Tibial artery (tissue), 4 donors: Measurements from ENCODE around the gene SLC37A1.

Experiments
- DNase-seq, 2 donors: peaks; one replicate each; pipeline ENCODE4 v3.0.0-alpha.2; 2019
- H3K27ac ChIP-seq, 2 donors: fragments of 200-600 bp; sonication (generic) in 1 of 2; 1 replicate in 1 of 2; 2 replicates in 1 of 2; pipeline ENCODE4 v1.5.1; 2018 to 2019; ENCODE audit warnings: mild to moderate bottlenecking in 1 of 2
- H3K27me3 ChIP-seq, 2 donors: fragments of 200-600 bp; sonication (generic) in 1 of 2; one replicate each; pipeline versions ENCODE4 v1.5.1 to v1.6.0; 2016 to 2019
- H3K36me3 ChIP-seq, 3 donors: fragments of 200-600 bp; sonication (generic) in 2 of 3; one replicate each; pipeline ENCODE4 v1.5.1; 2016 to 2019; ENCODE audit warnings: mild to moderate bottlenecking in 2 of 3
- H3K4me1 ChIP-seq, 4 donors: fragments of 200-600 bp; sonication (generic) in 2 of 4; 1 replicate in 3 of 4; 2 replicates in 1 of 4; pipeline ENCODE4 v1.5.1; 2016 to 2019
- H3K4me3 ChIP-seq, 2 donors: fragments of 200-600 bp; sonication (generic) in 1 of 2; 1 replicate in 1 of 2; 2 replicates in 1 of 2; pipeline ENCODE4 v1.5.1; 2018 to 2019; ENCODE audit warnings: mild to moderate bottlenecking in 2 of 2
- H3K9me3 ChIP-seq, 3 donors: fragments of 200-600 bp; sonication (generic) in 1 of 3; one replicate each; pipeline ENCODE4 v1.5.1; 2016 to 2019
- intact Hi-C: fragments of 100-400 bp; cut with DNase I; formaldehyde crosslinking; loops from one replicate; pipeline ENCODE4 v1.15.0; 2023; ENCODE audit warnings: low total_unique reads
- TF ChIP-seq, protein P1 (sequence below), 2 experiments: fragments of 200-600 bp in 1 of 2; fragments of 450-650 bp in 1 of 2; IDR thresholded peaks; one replicate each; pipeline ENCODE4 v1.5.1; 2017 to 2019; ENCODE audit warnings: antibody characterized with exemption in 2 of 2, mild to moderate bottlenecking in 1 of 2, moderate library complexity in 1 of 2

The SLC37A1 gene

DNA sequence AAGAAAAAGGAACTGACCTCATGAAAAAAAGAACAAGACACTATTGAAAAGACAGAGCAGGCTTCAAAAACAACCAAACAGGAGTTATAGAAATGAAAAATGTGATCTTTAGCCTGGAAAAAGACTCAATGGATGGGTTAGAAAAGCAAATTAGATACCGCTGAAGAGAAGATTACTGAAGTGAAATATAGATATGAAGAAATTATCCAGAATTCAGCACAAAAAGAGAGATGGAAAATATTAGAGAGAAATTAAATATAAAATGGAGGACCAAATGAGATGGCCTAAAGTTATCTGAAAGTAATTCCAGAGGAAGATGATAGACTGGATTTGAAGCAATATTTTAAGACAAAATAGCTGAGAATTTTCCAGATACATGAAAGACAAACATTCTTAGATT is 63.0 kb downstream of the SLC37A1 start:
- Histone ChIP-seq H3K27me3 (no peaks in the 10 kb centered on the region), H3K4me3 (no peak overlapping the region), H3K9me3 (peaks cover 0 to 5% (median 0%) of the 10 kb centered on the region in 3 donors), H3K36me3 (peaks cover 26 to 88% (median 35%) of the 10 kb centered on the region in 3 donors), H3K27ac (no peak overlapping the region), H3K4me1 (no peaks in the 10 kb centered on the region)
- intact Hi-C loops: no loop called here
- TF ChIP-seq, protein P1, sequence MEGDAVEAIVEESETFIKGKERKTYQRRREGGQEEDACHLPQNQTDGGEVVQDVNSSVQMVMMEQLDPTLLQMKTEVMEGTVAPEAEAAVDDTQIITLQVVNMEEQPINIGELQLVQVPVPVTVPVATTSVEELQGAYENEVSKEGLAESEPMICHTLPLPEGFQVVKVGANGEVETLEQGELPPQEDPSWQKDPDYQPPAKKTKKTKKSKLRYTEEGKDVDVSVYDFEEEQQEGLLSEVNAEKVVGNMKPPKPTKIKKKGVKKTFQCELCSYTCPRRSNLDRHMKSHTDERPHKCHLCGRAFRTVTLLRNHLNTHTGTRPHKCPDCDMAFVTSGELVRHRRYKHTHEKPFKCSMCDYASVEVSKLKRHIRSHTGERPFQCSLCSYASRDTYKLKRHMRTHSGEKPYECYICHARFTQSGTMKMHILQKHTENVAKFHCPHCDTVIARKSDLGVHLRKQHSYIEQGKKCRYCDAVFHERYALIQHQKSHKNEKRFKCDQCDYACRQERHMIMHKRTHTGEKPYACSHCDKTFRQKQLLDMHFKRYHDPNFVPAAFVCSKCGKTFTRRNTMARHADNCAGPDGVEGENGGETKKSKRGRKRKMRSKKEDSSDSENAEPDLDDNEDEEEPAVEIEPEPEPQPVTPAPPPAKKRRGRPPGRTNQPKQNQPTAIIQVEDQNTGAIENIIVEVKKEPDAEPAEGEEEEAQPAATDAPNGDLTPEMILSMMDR (IDR thresholded peaks at IDR 0.05): no peak
- no peak for DNase-seq

DNA sequence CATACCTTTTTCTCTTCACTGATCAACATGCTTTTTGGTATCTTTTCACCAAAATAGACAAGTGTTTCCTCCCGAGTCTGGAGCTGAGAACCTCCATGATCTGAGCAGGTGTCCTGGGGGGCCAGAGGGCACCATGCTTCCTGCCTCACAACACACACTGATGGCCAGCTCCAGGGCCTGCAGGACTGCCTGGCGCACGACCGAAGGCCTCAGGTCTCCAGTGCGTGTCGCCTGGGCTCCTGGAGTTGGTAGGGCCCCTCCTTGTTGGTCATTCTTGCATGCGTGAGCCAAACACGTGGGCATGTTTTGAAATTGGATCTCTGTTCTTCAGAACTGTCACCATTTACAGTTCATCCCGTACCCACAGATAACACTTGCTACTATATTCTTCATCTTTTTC is 64.4 kb downstream of the SLC37A1 start:
- Histone ChIP-seq H3K4me3 (no peak overlapping the region), H3K9me3 (peaks cover 0 to 5% (median 0%) of the 10 kb centered on the region in 3 donors), H3K27me3 (no peaks in the 10 kb centered on the region), H3K36me3 (peaks cover 26 to 76% (median 35%) of the 10 kb centered on the region in 3 donors), H3K27ac (no peak overlapping the region), H3K4me1 (no peaks in the 10 kb centered on the region)
- intact Hi-C loops: no loop called here
- TF ChIP-seq, protein P1 (IDR thresholded peaks at IDR 0.05): no peak
- DNase-seq: peak; percentile 0 to 25

DNA sequence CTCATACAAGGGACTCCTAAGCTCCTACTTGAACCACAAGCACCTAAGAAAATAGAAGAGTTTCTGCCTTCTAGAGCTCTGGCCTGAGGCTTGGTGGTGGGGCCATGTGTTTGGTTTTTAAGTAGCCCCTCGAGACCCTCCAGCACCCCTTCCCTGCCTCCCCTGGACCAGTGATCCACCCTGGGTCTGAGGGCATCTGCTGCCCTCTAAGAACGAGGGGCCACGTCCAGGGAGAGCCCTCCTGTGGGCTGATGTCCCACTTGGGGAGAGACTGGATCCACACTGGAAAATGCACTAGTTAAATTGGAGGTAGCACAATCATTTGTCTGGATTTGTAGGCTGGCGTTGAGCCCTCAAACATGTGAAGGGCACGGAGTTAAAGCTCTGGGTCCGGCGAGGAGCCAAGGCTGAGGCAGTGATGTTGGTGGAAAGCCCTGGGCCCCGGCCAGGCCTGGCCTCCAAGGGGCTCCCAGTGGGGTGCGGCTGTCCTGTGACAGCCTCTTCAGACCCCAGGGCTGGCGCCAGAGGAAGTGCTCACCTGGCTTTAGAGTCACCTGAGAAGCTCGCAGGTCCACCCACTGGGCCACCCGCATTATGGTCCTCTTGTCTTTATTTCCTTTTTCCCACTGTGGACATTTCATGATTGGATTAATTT is 65.2 kb downstream of the SLC37A1 start:
- peaks cover 0 to 5% (median 0%) of the 10 kb centered on the region in 3 donors for H3K9me3 ChIP-seq
- no peak overlapping the region for H3K27ac ChIP-seq
- no peaks in the 10 kb centered on the region for H3K4me1 ChIP-seq
- no peaks in the 10 kb centered on the region for H3K27me3 ChIP-seq
- H3K36me3 ChIP-seq: peaks cover 26 to 67% (median 33%) of the 10 kb centered on the region in 3 donors
- intact Hi-C loops: no loop called here
- TF ChIP-seq, protein P1 (IDR thresholded peaks at IDR 0.05): no peak
- no peak overlapping the region for H3K4me3 ChIP-seq
- peak; percentile 11 to 50 for DNase-seq

DNA sequence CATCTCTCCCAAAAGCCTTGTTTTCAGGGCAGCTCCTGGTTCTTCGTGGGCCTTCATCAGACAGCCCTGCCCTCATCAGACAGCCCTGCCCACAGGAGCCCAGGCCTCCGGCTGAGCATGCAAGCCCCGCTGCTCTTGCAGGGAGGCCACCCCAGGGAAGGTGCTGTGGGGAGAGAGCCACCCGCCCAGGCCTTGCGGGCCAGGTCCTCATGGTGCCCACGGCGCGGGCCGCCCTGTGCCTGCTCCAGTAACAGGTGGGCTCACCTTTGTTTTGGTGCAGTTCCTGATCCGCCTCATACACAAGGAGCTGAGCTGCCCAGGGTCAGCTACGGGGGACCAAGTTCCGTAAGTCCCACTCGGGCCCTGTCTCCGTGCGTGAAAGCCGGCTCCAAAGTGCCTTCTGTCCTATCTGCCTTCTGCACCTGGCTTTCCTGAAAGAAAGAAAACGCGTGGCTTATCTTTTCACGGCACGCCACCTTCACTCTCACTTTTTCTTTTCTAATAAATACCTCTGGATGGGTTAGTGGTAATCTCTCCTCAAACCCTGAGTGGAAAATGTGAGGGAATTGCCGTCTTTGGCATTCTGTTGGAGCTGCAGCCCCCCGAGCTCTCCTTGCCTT is 65.9 kb downstream of the SLC37A1 start:
- Histone ChIP-seq H3K4me3 (no peak overlapping the region), H3K27ac (no peak overlapping the region), H3K4me1 (no peaks in the 10 kb centered on the region), H3K27me3 (no peaks in the 10 kb centered on the region), H3K9me3 (peaks cover 0 to 5% (median 0%) of the 10 kb centered on the region in 3 donors), H3K36me3 (peaks cover 26 to 61% (median 27%) of the 10 kb centered on the region in 3 donors)
- TF ChIP-seq, protein P1 (IDR thresholded peaks at IDR 0.05): no peak
- intact Hi-C loops: no loop called here
- DNase-seq: peak; percentile 17 to 29

DNA sequence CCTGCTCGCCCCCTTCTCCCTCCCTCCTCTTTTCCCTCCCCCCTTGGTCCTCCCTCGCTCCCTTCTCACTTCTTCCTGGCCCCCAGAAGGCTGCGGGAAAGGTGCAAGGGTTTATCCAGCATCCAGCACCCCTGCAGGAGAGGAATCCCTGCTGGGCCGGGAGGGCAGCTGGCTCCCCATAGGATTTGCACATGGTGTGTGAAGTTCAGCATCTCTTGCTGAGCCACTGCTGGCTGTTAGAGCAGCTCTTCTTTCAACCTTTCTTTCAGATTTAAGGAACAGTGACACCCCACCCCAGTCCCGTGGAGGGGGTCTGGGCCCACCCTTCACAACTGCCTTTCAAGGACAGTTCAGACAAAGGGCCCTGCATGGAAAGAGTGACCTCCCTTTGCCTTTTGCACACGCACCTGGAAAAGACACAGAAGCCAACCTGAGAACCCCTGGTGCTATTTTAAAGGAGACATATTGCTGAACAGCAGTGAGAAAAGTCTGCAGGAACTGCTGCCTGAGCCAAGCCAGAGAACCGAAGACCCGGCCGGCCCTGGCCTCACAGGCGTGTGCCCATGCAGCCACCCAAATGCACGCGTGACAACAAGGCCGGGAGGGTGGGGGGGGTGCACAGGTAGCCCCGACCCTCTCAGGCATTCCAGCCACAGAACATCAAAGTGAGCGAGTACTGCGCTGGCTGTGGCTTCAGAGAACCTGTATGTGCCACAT is 66.6 kb downstream of the SLC37A1 start:
- no peaks in the 10 kb centered on the region for H3K4me1 ChIP-seq
- no peak overlapping the region for H3K27ac ChIP-seq
- H3K9me3 ChIP-seq: peaks cover 0 to 5% (median 0%) of the 10 kb centered on the region in 3 donors
- TF ChIP-seq, protein P1 (IDR thresholded peaks at IDR 0.05): no peak
- H3K36me3 ChIP-seq: peaks cover 19 to 55% (median 21%) of the 10 kb centered on the region in 3 donors
- H3K27me3 ChIP-seq: no peaks in the 10 kb centered on the region
- DNase-seq: peak in 1 of 2 donors; percentile 40
- H3K4me3 ChIP-seq: no peak overlapping the region
- intact Hi-C loops: no loop called here
